AG09319 (cell line): Measurements from ENCODE around the gene CBX6.
A peak's percentile ranks its signal among the peaks of the same experiment; 100 is the strongest.
"Not testable (repeated sequence)": the region's sequence is repeated elsewhere in the genome, so short reads cannot be mapped to it uniquely, and the experiment has no call there.

Experiments
- DNase-seq: peaks from one replicate; pipeline ENCODE4 v3.0.0-alpha.2; 2010; ENCODE audit warnings: low read depth; ENCODE audit errors: extremely low read depth
- CTCF ChIP-seq: IDR thresholded peaks from 2 replicates; pipeline ENCODE4 v1.5.1; 2011; ENCODE audit warnings: low read depth, mild to moderate bottlenecking, inconsistent platforms, low read length, moderate library complexity

Gene CBX6

GRCh38 chr22:38872172-38872830 is at the start of gene CBX6:
CBX6 (minus strand) TSS chr22:38872216; CDS start chr22:38872190, 26 bp downstream.
- TF ChIP-seq CTCF: no peak
- DNase-seq: peak; percentile 84

DNA sequence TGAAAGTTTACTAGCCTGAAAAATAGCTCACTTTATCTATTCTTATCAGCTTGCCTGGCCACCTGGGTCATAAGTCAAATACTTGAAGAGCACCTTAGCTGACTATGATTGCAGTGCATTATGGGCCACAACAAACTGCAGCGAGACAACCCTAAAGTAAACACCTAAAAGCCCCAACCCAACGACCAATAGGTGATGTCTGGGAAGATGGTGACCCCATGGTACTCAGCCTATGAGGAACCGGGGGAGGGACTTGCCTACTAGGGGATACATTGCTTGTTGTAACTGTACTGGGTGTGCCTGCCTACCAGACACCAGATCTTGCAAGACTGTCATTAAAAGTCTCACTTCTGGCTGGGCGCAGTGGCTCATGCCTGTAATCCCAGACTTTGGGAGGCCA is 49.8 kb upstream of the CBX6 start:
- no peak for DNase-seq
- TF ChIP-seq CTCF: no peak

GRCh38 chr22:38921120-38921519 is 49.1 kb upstream of the CBX6 start:
- DNase-seq: no peak
- TF ChIP-seq CTCF: no peak

DNA sequence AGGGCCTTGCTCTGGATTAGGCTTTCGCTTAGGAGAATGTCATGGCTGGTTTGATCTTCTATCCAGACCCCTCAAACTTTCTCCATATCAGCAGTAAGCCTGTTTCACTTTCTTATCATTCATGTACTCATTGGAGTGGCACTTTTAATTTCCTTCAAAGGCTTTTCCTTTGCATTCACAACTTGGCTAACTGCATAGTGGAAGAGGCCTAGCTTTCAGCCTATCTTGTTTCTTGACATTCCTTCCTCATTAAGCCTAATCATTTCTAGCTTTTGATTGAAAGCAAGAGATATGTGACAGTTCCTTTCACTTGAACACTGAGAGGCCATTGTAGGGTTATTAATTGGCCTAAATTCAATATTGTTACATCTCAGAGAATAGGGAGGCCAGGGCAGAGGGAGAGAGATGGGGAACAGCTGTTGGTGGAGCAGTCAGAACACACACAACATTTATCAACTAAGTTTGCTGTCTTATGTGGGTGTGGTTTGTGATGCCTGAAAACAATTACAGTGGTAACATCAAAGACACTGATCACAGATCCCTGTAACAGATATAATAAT is 47.7 kb upstream of the CBX6 start:
- TF ChIP-seq CTCF: no peak
- no peak for DNase-seq

DNA sequence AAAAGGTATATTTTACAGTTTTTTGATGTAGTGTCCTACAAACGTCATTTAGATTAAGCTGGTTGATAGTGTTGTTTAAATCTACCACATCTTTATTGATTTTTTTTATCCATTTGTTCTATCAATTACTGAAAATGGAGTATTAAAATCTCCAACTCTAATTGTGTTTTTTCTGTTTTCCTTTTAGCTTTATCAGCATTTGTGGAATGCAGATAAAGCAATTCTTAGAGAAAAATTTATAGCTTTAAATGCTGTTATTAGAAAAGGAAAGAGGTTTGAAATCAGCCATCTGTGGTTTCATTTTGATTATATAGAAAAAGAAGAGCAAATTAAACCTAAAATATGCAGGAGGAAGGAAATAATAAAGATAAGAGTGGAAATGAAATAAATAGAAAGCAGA is 39.4 kb upstream of the CBX6 start:
- no peak for DNase-seq
- no peak for TF ChIP-seq CTCF

GRCh38 chr22:38907767-38908166 is 35.8 kb upstream of the CBX6 start:
- DNase-seq: no peak
- TF ChIP-seq CTCF: no peak

GRCh38 chr22:38906052-38906451 is 34.0 kb upstream of the CBX6 start:
- no peak for TF ChIP-seq CTCF
- no peak for DNase-seq

GRCh38 chr22:38904052-38904617 is 32.1 kb upstream of the CBX6 start:
- not testable (repeated sequence) for DNase-seq
